ENCODE measurements around the gene ANKMY1.

DNA sequence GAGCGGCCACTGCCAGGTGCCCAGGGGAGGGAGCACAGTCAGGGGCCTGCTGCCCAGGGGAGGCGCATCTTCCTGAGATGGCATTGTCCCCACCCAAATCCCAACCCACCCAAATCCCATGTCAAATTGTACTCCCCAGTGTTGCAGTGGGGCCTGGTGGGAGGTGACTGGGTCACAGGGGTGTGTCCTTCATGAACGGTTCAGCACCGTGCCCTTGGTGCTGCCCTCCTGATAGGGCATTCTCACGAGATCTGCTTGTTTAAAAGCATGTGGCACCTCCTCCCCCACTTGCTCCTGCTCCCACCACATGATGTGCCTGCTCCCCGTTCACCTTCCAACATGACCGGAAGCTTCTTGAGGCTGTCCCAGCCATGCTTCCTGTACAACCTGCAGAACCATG is 27.6 kb downstream of the ANKMY1 start:
- TF ChIP-seq, protein P1, sequence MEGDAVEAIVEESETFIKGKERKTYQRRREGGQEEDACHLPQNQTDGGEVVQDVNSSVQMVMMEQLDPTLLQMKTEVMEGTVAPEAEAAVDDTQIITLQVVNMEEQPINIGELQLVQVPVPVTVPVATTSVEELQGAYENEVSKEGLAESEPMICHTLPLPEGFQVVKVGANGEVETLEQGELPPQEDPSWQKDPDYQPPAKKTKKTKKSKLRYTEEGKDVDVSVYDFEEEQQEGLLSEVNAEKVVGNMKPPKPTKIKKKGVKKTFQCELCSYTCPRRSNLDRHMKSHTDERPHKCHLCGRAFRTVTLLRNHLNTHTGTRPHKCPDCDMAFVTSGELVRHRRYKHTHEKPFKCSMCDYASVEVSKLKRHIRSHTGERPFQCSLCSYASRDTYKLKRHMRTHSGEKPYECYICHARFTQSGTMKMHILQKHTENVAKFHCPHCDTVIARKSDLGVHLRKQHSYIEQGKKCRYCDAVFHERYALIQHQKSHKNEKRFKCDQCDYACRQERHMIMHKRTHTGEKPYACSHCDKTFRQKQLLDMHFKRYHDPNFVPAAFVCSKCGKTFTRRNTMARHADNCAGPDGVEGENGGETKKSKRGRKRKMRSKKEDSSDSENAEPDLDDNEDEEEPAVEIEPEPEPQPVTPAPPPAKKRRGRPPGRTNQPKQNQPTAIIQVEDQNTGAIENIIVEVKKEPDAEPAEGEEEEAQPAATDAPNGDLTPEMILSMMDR (conservative IDR thresholded peaks at IDR 0.05; ENCODE audit: low read depth in 2 of 2), result no peak
- no peak for TF ChIP-seq EZH2phosphoT487 (IDR thresholded peaks at IDR 0.05; ENCODE audit: unreplicated experiment)
- no peak for TF ChIP-seq POLR2AphosphoS5 (IDR thresholded peaks at IDR 0.05; ENCODE audit: low read depth)
- TF ChIP-seq EZH2 (IDR thresholded peaks at IDR 0.05; ENCODE audit: low read depth, unreplicated experiment), result no peak
- no peak for TF ChIP-seq JUNB (IDR thresholded peaks at IDR 0.05; ENCODE audit: unreplicated experiment)
- TF ChIP-seq, protein P2, sequence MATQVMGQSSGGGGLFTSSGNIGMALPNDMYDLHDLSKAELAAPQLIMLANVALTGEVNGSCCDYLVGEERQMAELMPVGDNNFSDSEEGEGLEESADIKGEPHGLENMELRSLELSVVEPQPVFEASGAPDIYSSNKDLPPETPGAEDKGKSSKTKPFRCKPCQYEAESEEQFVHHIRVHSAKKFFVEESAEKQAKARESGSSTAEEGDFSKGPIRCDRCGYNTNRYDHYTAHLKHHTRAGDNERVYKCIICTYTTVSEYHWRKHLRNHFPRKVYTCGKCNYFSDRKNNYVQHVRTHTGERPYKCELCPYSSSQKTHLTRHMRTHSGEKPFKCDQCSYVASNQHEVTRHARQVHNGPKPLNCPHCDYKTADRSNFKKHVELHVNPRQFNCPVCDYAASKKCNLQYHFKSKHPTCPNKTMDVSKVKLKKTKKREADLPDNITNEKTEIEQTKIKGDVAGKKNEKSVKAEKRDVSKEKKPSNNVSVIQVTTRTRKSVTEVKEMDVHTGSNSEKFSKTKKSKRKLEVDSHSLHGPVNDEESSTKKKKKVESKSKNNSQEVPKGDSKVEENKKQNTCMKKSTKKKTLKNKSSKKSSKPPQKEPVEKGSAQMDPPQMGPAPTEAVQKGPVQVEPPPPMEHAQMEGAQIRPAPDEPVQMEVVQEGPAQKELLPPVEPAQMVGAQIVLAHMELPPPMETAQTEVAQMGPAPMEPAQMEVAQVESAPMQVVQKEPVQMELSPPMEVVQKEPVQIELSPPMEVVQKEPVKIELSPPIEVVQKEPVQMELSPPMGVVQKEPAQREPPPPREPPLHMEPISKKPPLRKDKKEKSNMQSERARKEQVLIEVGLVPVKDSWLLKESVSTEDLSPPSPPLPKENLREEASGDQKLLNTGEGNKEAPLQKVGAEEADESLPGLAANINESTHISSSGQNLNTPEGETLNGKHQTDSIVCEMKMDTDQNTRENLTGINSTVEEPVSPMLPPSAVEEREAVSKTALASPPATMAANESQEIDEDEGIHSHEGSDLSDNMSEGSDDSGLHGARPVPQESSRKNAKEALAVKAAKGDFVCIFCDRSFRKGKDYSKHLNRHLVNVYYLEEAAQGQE (IDR thresholded peaks at IDR 0.05; ENCODE audit: unreplicated experiment), result no peak
- TF ChIP-seq, protein P3, sequence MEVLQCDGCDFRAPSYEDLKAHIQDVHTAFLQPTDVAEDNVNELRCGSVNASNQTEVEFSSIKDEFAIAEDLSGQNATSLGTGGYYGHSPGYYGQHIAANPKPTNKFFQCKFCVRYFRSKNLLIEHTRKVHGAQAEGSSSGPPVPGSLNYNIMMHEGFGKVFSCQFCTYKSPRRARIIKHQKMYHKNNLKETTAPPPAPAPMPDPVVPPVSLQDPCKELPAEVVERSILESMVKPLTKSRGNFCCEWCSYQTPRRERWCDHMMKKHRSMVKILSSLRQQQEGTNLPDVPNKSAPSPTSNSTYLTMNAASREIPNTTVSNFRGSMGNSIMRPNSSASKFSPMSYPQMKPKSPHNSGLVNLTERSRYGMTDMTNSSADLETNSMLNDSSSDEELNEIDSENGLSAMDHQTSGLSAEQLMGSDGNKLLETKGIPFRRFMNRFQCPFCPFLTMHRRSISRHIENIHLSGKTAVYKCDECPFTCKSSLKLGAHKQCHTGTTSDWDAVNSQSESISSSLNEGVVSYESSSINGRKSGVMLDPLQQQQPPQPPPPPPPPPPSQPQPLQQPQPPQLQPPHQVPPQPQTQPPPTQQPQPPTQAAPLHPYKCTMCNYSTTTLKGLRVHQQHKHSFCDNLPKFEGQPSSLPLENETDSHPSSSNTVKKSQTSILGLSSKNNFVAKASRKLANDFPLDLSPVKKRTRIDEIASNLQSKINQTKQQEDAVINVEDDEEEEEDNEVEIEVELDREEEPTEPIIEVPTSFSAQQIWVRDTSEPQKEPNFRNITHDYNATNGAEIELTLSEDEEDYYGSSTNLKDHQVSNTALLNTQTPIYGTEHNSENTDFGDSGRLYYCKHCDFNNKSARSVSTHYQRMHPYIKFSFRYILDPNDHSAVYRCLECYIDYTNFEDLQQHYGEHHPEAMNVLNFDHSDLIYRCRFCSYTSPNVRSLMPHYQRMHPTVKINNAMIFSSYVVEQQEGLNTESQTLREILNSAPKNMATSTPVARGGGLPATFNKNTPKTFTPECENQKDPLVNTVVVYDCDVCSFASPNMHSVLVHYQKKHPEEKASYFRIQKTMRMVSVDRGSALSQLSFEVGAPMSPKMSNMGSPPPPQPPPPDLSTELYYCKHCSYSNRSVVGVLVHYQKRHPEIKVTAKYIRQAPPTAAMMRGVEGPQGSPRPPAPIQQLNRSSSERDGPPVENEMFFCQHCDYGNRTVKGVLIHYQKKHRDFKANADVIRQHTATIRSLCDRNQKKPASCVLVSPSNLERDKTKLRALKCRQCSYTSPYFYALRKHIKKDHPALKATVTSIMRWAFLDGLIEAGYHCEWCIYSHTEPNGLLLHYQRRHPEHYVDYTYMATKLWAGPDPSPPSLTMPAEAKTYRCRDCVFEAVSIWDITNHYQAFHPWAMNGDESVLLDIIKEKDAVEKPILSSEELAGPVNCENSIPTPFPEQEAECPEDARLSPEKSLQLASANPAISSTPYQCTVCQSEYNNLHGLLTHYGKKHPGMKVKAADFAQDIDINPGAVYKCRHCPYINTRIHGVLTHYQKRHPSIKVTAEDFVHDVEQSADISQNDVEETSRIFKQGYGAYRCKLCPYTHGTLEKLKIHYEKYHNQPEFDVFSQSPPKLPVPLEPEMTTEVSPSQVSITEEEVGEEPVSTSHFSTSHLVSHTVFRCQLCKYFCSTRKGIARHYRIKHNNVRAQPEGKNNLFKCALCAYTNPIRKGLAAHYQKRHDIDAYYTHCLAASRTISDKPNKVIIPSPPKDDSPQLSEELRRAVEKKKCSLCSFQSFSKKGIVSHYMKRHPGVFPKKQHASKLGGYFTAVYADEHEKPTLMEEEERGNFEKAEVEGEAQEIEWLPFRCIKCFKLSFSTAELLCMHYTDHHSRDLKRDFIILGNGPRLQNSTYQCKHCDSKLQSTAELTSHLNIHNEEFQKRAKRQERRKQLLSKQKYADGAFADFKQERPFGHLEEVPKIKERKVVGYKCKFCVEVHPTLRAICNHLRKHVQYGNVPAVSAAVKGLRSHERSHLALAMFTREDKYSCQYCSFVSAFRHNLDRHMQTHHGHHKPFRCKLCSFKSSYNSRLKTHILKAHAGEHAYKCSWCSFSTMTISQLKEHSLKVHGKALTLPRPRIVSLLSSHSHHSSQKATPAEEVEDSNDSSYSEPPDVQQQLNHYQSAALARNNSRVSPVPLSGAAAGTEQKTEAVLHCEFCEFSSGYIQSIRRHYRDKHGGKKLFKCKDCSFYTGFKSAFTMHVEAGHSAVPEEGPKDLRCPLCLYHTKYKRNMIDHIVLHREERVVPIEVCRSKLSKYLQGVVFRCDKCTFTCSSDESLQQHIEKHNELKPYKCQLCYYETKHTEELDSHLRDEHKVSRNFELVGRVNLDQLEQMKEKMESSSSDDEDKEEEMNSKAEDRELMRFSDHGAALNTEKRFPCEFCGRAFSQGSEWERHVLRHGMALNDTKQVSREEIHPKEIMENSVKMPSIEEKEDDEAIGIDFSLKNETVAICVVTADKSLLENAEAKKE (CRISPR knock-in tag; IDR thresholded peaks at IDR 0.05), result no peak
- no peak for TF ChIP-seq ZNF114 (CRISPR knock-in tag; IDR thresholded peaks at IDR 0.05)
- no peak for TF ChIP-seq CREB1 (CRISPR knock-in tag; IDR thresholded peaks at IDR 0.05; ENCODE audit: low read depth)
- TF ChIP-seq NANOG (IDR thresholded peaks at IDR 0.05; ENCODE audit: borderline replicate concordance), result no peak
- TF ChIP-seq, protein P4, sequence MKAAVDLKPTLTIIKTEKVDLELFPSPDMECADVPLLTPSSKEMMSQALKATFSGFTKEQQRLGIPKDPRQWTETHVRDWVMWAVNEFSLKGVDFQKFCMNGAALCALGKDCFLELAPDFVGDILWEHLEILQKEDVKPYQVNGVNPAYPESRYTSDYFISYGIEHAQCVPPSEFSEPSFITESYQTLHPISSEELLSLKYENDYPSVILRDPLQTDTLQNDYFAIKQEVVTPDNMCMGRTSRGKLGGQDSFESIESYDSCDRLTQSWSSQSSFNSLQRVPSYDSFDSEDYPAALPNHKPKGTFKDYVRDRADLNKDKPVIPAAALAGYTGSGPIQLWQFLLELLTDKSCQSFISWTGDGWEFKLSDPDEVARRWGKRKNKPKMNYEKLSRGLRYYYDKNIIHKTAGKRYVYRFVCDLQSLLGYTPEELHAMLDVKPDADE (IDR thresholded peaks at IDR 0.05), result no peak
